HG02840 (cell line): ENCODE data around the gene PLA1A.

ENCODE experiments used
- ATAC-seq: cut with Tn5 transposase; IDR thresholded peaks from one replicate; pipeline ENCODE4 v1.9.1; 2021; ENCODE audit warnings: mild to moderate bottlenecking, moderate library complexity, moderate number of reproducible peaks; ENCODE audit not compliant: unreplicated experiment, low FRiP score

The PLA1A gene

GRCh38 chr3:119602676-119603075 lies 5.0 kb downstream of the PLA1A start:
- no peak for ATAC-seq

DNA sequence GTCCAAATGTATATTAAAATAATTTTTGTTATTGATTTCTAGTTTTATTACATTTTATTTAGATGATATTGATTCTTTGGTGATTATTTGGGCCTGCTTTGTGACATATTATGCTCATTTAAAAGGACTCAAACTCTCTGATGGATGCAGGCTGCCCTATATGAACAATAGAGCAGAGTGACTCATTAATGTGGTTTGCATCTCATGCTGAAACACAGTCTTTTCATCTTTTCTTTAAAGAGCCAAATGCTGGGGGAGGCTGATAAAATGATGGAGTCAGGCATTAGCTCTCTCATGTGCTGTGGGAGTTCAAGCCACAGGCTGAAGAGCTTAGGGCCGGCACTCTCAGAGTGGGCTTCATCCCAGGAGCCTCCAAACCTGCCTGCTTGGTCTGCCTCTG lies 7.2 kb downstream of the PLA1A start:
- ATAC-seq, result no peak

DNA sequence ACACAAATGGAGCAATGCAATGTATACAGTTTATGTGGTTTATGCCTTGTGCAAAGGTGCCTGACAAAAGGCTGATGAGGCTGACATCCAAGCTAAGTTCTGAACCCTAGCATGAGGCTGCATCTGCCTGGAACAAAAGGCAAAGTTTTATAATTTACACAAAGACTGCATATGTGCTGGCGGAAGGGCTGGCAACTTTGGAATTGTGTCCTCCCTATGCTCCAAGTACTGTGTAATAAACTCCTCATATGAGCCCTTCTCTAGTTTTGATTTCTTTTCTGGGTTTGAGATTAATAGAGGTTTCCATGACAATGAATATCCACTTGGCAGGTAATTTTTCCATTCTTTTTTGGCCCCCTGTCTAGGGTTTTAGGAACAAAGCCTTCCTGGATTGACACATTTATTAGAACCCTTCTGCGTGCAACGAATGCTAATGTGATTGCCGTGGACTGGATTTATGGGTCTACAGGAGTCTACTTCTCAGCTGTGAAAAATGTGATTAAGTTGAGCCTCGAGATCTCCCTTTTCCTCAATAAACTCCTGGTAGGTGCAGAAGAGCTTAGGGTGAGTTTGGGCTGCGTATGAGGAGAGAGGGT lies 10.8 kb downstream of the PLA1A start:
- ATAC-seq, result no peak

GRCh38 chr3:119609301-119609700 lies 11.6 kb downstream of the PLA1A start:
- no peak for ATAC-seq

- no peak for ATAC-seq
Measured at GRCh38 chr3:119611664-119612063, 14.0 kb downstream of the PLA1A start.

GRCh38 chr3:119613201-119613600 lies 15.5 kb downstream of the PLA1A start:
- no peak for ATAC-seq

GRCh38 chr3:119613872-119614271 lies 16.2 kb downstream of the PLA1A start:
- no peak for ATAC-seq

DNA sequence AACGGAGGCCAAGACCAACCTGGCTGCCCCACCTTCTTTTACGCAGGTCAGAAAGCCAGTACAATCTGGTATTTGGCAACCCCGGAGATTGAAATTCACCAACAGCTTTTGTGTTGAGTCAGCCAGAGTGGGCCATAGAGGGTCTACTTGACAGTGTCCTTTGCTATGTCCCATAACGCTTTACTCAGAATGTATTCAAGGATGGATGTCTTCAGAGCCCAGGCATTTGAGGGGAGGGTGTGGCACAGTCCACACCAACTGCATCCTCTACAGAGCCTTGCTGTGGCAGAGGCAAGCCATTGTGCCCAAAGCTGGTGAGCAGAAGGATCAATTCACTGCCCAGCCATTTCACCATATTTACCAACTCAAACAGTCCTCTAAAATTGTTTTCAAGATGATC lies 18.4 kb downstream of the PLA1A start:
- no peak for ATAC-seq

- ATAC-seq, result no peak
Measured at GRCh38 chr3:119619094-119619493, 21.4 kb downstream of the PLA1A start.

DNA sequence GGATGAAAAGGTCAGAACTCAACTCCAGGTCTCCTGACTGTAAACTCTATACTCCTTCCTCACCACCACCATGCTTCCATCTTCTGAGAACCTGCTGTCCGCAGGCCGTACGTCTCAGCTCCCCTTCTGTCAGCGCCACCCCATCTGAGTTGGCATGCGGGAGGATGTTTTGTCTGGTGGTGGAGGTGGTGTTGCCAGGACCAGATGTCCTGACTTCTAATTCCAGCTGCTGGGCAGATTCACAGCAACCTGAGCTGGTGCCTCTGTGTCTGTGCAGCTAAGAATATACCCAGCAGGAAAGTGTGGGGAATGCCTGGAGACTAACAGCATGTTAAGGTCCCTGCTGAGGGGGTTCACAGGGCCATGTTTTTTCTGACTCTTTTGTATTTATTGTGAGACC lies 23.2 kb downstream of the PLA1A start:
- no peak for ATAC-seq

DNA sequence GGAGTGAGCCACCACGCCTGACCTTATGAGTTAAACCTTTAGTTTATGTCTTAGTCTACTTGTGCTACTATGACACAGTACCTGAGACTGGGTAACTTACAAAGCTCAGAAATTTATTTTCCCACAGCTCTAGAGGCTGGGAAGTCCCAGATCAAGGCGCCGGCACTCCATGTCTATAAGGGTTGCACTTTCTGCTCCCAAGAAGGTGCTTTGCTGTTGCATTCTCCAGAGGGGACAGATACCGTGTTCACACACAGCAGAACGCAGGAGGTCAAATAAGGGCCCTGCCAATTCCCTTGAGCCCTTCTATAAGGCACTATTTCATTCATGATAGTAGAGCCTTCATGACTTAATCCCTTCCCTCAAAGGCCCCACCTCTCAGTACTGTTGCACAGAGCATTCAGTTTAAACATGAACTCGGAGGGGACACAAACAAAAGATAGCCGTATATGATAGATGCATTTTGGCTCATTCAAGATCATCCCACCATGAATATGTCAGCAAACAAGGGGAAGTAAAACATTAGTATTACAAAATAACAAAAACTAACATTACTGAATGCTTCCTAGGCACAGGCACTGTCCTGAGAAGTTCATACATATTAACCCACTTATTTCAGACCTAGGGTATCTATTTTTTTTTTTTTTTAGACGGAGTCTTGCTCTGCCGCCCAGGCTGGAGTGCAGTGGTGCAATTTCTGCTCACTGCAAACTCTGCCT lies 26.5 kb downstream of the PLA1A start:
- ATAC-seq, result no peak

- ATAC-seq, result no peak
Measured at GRCh38 chr3:119625451-119626153, 27.9 kb downstream of the PLA1A start.

DNA sequence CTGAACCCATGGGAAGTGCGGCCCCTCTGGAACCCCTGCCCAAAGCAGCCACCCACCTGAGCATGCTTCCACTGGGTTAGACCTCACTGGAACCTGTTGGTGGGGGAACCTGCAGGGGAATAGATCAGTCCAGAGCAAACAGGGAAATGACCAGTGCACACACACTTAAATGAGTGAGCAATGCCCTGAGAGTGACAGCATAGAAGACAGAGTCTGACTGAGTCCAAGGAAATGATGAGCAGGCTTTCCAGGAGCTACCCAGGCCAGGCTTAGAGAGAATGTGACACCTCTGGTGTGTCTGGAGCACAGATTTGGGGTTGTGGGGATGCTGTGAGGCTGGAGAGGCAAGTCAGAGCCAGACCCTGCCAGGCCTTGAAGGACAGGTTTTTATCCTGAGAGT lies 28.5 kb downstream of the PLA1A start:
- no peak for ATAC-seq

- no peak for ATAC-seq
Measured at GRCh38 chr3:119627461-119627860, 29.8 kb downstream of the PLA1A start.

DNA sequence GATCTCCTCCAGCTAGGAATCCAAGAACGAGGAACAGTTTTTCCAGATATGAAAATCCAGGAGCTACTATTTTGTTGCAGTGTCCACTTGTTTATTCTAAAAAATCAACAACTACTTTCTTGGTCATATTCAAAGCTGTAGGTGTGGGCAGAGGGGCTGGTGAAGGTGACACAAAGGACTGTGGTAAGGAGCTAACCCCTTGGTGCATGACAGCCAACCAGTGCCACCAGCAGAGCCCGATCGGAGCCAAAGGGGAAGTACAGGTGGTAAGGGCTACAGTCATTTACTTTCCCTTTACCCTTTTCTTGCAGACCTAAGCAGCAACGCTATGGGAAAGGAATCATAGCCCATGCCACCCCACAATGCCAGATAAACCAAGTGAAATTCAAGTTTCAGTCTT lies 30.7 kb downstream of the PLA1A start:
- no peak for ATAC-seq

GRCh38 chr3:119628816-119629445 lies 31.2 kb downstream of the PLA1A start:
- ATAC-seq, result no peak

DNA sequence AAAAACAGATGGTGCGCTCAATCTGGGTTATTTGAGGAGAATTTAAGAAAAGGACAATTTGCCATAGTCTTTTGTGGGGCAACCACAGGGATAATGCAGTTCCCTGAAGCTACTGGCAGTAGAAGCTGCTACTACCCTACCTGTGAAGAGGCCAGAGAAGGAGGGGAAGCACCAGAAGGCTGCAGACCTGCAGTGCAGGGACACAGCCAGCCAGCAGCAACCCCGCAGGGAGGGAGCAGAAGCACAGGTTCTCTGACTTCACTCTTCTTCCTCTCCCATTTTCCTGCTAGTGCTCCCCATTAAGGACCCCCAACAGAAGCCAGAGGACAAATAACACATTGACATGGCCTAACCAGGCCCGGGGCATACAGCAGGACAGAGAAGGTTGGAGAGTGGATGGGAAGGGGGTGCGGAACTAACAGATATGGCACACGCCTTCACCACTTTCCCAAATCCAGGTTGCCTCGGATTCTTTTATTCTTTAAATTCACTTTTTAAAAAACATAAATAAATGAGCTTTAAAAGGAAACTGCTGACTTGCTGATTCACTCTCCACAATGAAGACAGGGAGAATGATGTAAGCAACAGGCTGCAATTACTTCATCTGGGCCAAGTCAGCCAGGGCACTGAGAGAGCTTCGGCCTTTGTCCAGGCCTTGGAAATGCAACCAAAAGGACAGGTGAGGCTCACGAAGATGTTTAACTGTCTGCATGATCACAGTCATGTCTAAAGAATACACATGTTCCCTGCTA lies 32.6 kb downstream of the PLA1A start:
- ATAC-seq, result no peak

GRCh38 chr3:119630880-119631329 lies 33.2 kb downstream of the PLA1A start:
- ATAC-seq, result no peak

- no peak for ATAC-seq
Measured at GRCh38 chr3:119631516-119631915, 33.8 kb downstream of the PLA1A start.

- no peak for ATAC-seq
Measured at GRCh38 chr3:119632216-119632615, 34.5 kb downstream of the PLA1A start.

DNA sequence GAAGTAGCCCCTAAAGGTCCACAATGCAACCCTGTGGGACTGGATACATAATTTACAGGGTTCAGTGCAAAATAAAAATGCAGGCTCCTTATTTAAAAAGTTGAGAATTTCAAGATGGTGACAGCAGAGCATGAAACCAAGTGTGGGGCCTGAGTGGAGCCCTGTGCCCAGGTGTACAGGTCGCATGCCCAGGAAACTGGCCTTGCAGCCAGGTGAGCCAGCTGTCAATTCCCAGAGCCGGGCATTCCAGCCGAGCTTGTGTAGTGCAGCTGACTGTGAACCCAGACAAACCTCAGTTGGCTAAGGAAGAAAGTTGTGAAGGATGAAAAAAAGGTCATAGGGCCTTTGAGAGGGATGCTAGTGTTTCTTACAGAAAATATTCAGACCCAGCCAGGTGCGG lies 35.1 kb downstream of the PLA1A start:
- no peak for ATAC-seq
